ENCODE data around the gene RAD51B. TPM values are rescaled to one million over a fixed set of nuclear protein-coding genes. Genes with fewer than 3 reads are reported as not detected.

RAD51B gene
- total RNA-seq, 1 experiment from 2014 or later = 20.0 TPM

DNA sequence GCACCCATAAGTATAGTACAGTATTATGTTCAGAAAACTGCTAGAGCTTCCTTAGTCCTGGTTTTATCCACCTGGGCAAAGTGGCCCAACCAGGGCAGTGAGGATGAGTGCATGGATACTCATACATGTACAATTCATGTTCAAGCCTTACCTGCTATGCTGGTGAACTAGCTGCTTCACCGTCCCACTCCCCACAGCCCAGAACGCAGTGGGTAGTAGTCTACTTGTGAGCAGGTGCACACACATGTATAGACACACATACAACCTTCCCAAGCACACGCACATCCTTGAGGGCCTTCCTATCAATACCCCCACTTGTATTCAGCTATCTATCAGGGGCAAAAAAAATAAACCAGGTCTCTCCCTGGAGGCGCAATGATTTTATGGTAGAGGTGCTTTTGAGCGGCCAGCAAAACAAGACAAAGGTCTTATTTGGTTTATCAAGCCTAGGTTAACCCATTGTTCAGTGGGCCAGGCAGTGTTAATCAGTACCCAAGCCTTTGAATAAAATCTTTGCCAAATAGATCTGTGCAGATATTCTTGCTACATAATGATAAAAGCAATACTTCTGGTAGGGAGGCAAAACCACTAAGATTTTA is 903.5 kb downstream of the RAD51B start:
- RAD21 ChIA-PET (ENCODE audit: low non-redundant PET in 1 of 2, low total read pairs in 2 of 2, uncharacterized antibody in 2 of 2, unreplicated experiment in 2 of 2) = no interaction called here
- no peak overlapping the region for H3K4me3 ChIP-seq (replicated peaks in 1 of 2; ENCODE audit: low read depth in 1 of 2, low read length in 2 of 2)
- no peak overlapping the region for H3K4me2 ChIP-seq (ENCODE audit: low read length)
- TF ChIP-seq SP1 (IDR thresholded peaks at IDR 0.05; ENCODE audit: low read depth) (no peak), CBX3 (IDR thresholded peaks at IDR 0.05; ENCODE audit: low read depth) (no peak), CEBPB (IDR thresholded peaks at IDR 0.05; ENCODE audit: low read depth) (no peak), CTCF (IDR thresholded peaks at IDR 0.05 in 2 of 3, conservative IDR thresholded peaks at IDR 0.05 in 1 of 3; ENCODE audit: borderline replicate concordance in 1 of 3, insufficient read depth in 1 of 3, low read depth in 2 of 3, low read length in 2 of 3) (no peak), POLR2AphosphoS5 (IDR thresholded peaks at IDR 0.05; ENCODE audit: low read depth, low read length) (no peak), ATF3 (IDR thresholded peaks at IDR 0.05) (no peak), SRF (IDR thresholded peaks at IDR 0.05; ENCODE audit: low read depth) (no peak)
- TF ChIP-seq, protein P1, sequence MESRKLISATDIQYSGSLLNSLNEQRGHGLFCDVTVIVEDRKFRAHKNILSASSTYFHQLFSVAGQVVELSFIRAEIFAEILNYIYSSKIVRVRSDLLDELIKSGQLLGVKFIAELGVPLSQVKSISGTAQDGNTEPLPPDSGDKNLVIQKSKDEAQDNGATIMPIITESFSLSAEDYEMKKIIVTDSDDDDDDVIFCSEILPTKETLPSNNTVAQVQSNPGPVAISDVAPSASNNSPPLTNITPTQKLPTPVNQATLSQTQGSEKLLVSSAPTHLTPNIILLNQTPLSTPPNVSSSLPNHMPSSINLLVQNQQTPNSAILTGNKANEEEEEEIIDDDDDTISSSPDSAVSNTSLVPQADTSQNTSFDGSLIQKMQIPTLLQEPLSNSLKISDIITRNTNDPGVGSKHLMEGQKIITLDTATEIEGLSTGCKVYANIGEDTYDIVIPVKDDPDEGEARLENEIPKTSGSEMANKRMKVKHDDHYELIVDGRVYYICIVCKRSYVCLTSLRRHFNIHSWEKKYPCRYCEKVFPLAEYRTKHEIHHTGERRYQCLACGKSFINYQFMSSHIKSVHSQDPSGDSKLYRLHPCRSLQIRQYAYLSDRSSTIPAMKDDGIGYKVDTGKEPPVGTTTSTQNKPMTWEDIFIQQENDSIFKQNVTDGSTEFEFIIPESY (IDR thresholded peaks at IDR 0.05; ENCODE audit: extremely low read depth, insufficient replicate concordance, low read length) = no peak
- H3K9me3 ChIP-seq (ENCODE audit: control insufficient read depth in 1 of 2, insufficient read depth in 1 of 2, low read depth in 1 of 2, low read length in 2 of 2) = no peaks in the 10 kb centered on the region
- no peak overlapping the region for H3K27ac ChIP-seq (ENCODE audit: low read depth, low read length)
- intact Hi-C loops (cut with micrococcal nuclease) = no loop called here
- DNase-seq (ENCODE audit: low read depth, low spot score) = no peak
- no peaks in the 10 kb centered on the region for H3K36me3 ChIP-seq (ENCODE audit: control insufficient read depth in 1 of 2, insufficient read depth in 2 of 2, low read length in 2 of 2)
- no peaks in the 10 kb centered on the region for H3K79me2 ChIP-seq (ENCODE audit: insufficient read depth, low read length)
- H3K4me1 ChIP-seq (ENCODE audit: control insufficient read depth in 1 of 2, insufficient read depth in 2 of 2, low read length in 2 of 2) = peaks cover 0 to 5% of the 10 kb centered on the region in 2 experiments; a peak in 1 of 4 replicates
- no peaks in the 10 kb centered on the region for H3K9me2 ChIP-seq (ENCODE audit: insufficient read depth)
- CTCF ChIA-PET = no interaction called here
- H4K20me1 ChIP-seq (ENCODE audit: insufficient read depth) = no peaks in the 10 kb centered on the region
- no peak for ATAC-seq
- no peak overlapping the region for H2AFZ ChIP-seq (ENCODE audit: low read depth, low read length, poor library complexity, severe bottlenecking)
- POLR2A ChIA-PET = no interaction called here
- H3K9ac ChIP-seq (ENCODE audit: low read length) = no peak overlapping the region
- H3K27me3 ChIP-seq (ENCODE audit: insufficient read depth, low read length) = no peaks in the 10 kb centered on the region
- no TSS peak for BruUV-seq (replicated peaks)

Measured in HCT116 (cell line).